DND-41 (cell line): ENCODE data around the gene MAN1B1.

Experiments used
- CTCF ChIP-seq: IDR thresholded peaks from 2 replicates; pipeline ENCODE4 v1.5.1; 2012; ENCODE audit warnings: borderline replicate concordance, low read length, moderate library complexity, mild to moderate bottlenecking; ENCODE audit not compliant: poor library complexity, severe bottlenecking; ENCODE audit errors: extremely low read depth
- EZH2 ChIP-seq: IDR thresholded peaks from 3 replicates; pipeline ENCODE4 v1.6.1; 2012; ENCODE audit warnings: borderline replicate concordance, low read depth, mild to moderate bottlenecking, moderate library complexity, low read length, inconsistent platforms; ENCODE audit not compliant: severe bottlenecking

- TF ChIP-seq CTCF (no peak), EZH2 (no peak)
These were observed 28.0 kb downstream of the MAN1B1 start, which contains the start of gene DPP7 for GRCh38 chr9:137114613-137115393.
